KG1 (cell line): Measurements from ENCODE around the gene WDR4.
"Not testable (repeated sequence)": the region's sequence is repeated elsewhere in the genome, so short reads cannot be mapped to it uniquely, and the experiment has no call there.

Experiments used
- DNase-seq: peaks from one replicate; lab custom pipeline; 2025; lab: John Stamatoyannopoulos, UW

The WDR4 gene

DNA sequence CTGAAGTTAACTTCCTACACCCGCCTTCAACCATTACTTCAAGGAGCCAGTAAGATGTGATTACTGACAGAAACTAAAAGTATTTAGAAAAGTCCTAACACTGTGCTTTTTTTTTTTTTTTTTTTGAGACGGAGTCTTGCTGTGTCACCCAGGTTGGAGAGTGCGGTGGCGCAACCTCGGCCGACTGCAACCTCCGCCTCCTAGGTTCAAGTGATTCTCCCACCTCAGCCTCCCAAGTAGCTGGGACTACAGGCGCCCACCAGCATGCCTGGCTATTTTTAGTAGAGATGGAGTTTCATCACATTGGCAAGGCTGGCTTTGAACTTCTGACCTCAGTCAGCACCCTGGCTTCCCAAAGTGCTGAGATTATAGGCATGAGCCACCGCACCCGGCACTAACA is 3.5 kb downstream of the WDR4 start:
- not testable (repeated sequence) for DNase-seq

DNA sequence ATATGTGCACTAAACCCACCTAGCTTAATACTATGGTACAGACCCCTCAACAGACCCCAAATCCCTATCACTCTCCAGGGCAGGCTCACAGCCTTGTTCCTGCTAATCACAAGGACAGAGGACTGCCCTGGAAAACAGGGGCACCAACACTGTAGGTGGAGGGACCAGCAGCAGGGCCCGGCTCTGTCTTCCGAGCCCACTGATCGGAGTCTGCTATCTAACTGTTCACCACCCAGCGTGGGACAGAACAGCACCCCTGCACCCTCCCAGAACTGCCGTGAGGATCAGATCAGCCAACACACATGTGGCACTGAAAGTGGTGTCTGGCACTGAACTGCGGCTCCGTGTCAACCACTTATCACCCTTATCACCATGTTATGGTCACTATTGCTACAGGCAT is 6.2 kb downstream of the WDR4 start:
- no peak for DNase-seq

DNA sequence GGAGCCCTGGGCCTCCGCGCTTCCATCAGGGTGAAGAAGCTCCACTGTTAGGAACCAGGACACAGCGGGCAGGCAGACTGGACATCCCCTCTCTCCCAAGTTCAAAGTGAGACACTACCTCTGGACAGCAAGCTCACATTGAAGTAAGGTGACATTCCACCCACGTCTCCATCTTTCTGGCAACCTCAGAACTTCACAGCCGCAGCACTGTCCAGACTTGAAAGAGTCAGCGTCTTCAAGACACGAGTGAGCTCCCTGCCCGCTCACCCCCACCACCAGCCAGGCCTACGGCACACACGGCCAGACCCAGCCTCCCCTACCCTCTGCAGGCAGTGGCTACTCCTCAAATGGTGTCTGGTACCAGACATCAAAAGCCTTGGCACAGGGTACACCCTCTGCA is 11.1 kb downstream of the WDR4 start:
- DNase-seq: no peak

DNA sequence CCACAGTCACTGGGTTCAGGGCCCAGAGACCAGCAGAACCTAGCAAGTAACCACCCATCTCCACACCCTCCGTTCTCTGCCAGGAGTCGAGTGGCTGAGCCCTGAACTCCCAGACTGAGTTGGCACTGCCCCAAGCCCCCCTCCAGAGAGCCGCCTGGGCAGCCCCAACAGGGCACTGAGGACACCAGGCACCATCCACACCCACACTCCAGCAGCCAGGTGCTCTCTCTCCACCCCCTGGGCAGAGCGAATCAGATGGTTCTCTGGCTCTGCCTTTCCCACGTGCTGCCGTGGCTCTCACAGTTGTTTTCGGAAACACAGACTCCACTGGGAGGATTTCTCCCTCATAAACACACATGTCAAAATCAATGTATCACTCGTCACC is 13.6 kb downstream of the WDR4 start:
- no peak for DNase-seq

DNA sequence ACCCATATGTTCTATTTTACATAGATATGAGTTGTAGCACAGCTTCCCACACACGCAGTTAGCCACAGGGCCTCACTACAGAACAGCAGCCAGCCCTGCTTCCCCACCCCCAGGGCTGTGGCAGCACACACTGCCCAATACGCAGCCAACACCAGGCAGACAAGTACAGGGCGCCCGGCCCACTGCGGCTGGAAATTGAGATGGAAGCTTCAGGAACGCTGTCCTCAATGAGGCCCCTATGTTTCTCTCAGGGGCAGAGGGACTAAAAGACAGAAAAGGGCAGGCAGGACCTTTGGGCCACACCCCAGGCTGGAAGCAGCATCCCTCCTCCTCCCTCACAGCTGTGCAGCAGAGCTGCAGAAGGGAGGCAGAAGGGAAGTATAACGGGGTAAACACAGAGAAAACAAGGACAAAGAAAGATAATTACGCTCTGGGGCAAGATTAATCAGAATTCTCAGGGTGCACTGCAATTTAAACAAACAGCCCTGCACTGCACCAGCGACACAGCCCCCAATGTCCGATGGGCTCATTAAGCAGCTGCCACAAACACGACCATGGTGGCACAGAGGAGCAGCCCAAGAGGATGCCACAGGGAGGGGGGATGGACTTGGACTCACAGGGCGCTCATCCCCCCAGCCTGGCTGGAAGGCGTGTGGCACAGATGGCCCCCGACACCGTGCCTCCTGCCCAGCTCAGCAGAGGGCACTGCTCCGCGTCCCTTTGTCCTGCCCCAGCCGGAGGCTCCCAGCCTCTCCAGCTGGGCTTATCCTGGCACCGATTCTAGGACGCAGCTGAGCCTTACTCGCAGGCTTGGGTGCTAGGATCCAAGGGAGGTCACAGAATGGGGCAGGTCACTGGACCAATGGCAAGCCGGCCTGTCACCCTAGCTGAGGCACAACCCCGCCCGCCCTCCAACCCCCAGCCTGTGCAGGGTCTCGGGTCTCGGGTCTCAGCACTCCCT is 14.2 kb downstream of the WDR4 start:
- no peak for DNase-seq

DNA sequence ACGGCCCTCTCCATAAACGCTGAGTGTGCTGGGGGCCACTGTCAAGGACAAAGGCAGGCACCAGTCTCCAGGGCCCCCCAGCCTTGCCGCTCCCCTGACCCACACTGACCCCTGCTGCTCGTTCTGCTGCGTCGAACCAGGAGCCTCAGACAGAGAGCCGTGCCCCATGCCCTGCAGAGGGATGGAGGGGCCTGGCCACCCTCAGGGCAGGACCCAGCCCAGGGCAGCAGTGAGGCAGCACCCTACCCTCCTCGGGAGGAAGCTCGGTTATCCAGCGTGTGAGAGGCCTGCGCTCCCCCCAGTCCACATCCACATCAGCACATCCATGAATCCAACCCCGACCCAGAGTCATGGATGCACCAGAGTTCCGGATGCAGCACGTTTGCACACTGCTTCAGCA is 15.1 kb downstream of the WDR4 start:
- DNase-seq: no peak

DNA sequence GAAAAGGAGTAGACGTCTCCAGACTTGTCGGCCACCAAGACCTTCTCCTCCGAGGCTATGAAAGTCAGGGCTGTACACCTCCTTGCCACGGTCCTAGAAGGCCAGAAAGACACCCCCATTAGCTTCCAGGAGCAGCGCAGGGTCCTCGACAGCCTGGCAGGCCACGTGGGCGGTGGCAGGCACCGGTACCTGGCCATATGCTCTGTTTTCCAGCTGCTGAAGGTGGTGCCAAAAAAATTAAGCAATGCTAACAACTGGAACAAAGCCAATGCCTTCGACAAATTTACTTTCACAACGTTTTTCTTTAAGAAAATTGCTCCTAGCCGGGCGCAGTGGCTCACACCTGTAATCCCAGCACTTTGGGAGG is 15.9 kb downstream of the WDR4 start:
- DNase-seq: no peak

DNA sequence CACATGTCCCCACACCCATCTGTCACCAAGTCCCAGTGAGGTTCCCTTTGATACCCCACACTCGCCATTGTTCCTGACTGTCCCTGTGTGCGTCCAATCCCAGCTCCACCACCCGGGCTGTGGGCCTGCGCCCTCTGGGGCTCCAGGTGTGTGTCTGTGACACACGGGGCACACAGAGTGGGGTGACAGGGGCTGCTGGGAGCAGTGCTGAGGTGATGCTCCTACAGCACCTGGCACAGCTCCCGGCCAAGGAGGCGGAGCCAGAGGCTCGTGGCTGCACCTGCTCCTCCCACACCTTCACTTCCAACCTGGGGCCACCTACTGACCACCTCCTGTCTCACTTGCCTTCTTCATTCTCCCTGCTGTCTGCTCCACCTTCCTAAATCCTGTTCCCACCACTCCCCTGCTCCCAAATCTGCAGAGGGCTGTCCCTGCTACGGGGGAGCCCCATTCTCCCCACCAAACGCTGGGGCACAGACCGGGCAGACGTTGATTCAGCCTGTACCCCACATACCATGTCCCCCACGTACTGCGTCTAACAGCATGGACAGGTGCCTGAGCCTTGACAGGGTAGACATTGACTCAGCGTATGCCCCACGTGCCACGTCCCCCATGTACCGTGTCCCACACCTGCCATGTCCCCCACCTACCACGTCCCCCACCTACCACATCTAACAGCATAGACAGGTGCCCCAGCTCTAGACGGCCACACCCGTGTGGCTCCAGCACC is 16.4 kb downstream of the WDR4 start:
- no peak for DNase-seq

DNA sequence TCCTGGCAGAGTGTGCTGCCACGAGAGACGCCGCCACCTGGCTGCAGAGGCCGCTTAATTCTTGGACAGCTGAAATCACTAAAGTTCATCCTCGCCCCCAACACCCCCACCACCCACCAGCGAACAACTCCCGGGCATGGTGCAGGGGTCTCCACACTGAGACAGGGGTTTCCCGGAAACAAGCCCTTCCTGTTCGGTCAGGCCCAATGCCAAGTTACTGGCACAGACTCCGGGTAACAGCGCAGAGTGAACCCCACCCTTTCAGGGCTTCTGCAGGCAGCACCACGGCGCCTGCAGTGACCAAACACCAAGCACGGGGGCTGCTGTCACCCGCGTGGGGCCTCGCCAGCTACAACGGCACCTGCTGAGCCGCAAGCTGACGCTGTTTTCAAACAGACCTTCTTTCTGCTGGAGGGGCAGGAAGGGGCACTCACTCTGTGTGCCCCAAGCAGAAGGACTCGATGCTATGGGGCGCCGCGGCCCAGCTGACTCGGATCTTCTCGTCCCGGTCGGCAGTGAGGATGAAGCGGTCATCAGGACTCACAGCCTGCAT is 17.4 kb downstream of the WDR4 start:
- no peak for DNase-seq

DNA sequence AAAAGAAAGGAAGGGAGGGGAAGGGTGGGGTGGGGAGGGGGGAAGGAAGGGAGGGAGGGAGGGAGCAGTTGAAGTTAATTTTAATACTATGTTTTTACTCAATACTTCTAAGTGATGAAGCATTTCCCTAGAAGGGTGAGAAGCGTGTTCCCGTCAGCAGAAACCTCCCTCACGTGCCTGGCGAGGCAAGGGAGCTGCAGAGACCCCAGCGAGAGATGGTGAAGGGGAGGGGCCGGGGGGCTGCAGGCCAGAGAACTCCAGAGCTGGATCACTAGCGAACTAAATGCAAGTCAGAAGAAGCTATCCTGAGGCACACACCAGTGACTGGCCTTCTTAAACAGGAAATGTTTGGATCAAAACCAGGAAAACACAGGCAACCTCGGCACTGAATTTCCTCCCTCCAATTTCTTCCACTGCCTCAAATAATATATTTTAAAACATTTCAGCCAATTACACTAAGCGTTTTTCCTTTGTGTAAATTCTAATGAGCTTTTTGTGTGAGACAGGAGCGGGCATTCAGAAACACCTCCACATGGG is 18.0 kb downstream of the WDR4 start:
- no peak for DNase-seq

DNA sequence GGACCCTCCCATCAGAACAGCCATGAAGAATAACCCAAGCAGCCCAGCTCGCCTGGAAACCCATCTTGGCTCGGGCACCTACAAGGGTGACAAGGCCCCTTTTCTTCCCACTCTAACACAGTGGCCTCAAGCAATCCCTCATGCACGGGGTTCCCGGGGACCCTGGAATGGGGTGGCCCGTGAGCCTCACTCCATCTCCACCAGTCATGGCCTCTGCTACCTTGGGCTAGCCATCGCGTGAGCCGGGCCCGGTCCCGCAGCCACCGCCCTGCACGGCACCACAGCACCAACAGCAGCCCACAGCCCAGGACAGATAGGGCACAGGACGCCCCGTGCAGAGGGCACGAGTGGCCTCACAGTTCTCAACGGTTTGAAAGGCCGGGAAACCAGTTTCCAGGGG is 19.0 kb downstream of the WDR4 start:
- no peak for DNase-seq

DNA sequence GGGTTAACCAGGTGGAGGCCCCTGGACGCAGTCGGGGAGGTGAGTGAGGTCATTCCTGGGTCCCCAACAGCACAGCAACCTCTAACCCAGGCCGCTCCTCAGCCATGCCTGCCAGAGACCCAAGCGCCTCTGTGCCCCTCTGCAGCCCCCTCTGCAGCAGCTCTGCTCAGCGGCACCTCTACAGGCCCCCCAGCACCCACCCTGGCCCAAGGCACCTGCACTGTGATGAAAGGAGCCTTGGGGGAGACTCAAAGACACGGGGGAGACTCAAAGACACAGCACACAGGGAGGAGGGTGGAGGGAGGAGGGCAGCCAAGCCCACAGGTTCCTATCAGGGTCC is 19.5 kb downstream of the WDR4 start:
- no peak for DNase-seq

DNA sequence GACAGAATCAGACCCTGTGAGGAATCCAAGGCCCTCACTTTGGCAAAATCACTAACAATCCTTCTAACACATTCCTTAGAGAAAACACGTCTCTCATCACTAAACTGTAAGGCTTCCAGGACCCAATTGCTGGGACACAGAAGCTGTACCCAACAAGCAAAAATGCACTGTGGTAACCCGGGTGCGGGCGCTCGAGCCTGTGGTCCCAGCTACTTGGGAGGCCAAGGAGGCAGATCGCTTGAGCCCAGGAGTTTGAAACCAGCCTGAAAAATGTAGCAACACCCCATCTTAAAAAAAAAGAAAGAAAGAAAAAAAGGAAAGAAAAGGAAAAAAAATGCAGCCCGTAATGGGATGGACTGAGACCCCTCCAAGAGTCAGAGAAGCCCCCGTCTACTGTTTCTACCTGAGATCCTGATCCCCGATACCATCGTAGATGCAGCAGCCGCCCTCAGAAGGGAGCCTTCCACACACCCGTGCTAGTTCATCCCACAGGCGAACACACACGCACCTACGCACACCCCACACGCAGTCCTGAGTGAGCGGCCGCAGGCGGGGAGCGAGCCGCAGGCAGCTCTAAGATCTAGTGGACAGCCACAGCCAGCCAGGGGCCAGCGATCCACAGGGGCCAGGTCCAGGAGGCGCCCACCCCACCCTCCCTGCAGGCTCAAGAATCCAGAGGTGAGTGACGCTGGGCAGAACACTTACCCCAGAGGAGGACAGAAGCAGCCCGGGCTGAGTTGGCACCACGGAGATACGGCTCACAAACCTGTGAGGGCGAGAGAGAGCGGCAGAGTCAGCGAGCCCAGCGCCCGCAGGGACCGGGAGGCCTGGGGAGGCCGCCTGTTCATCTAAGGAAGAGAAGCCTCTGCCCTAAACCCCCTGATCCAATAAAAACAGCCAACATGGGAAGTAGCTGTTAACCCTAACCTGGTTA is 20.1 kb downstream of the WDR4 start:
- no peak for DNase-seq

DNA sequence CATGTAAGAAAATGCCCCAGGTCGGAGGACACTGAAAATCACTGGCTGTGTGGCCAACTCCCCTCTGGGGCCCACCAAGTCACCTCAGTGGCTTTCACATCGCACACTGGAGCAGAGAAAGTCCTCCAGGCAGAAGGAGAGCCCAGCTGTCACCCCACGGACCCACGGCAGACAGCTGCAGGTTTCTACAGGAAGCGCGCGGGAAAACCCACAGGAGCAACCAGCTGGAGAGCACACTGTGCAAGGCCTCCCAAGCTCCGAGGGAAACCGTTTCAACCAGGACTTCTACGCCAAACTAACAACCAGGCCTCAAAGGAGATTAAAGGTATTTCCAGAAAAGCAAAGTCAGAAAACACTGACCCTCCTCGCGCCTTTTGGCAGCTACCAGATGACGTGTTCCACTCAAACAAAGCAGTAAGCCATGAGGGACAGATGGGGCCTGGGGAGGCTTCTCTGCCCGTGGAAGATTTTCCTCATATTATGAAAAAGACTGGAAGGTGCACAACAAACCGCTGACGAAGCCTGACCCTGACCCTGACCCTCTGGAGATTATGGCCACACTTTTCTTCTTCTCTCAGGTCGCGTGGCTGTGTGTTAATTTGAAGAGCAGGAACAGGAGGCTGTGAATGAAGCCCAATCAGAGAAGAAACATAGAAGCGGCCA is 21.0 kb downstream of the WDR4 start:
- DNase-seq: no peak

DNA sequence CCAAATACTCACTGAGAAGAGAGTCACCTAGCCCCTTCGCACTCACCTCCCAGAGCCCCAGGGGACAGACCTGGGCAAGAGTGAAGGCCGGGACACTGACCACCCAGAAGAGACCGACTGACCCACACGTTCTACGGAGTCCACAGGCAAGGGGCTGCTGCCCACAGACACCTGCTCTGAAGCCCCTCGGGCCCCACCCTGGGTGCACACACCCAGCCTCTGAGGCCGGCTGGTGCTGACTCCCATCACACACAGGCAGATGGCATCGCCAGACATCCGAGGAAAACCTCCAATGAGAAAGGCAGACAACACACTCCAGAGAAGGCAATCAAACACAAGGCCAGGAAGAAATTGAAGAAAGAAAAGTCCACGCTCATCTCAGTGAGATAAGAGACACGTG is 22.1 kb downstream of the WDR4 start:
- DNase-seq: no peak

DNA sequence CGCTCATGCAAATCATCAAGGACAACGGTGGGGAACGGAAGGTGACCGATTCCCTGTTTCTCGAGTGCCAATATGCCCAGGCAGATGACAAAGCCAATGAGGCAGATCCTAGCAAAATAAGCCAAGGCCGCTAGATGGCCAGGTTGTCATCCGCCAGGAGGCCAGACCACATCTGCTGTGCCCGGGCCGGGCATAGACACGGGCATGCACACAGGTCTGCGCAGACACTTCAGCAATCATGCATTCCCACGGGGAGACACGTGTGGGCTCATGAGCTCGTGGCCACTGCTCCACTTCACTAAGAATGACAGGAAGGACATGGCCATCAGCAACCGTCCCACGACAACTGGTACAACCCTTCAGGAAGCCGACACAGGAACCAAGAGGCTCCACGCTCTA is 23.4 kb downstream of the WDR4 start:
- no peak for DNase-seq

DNA sequence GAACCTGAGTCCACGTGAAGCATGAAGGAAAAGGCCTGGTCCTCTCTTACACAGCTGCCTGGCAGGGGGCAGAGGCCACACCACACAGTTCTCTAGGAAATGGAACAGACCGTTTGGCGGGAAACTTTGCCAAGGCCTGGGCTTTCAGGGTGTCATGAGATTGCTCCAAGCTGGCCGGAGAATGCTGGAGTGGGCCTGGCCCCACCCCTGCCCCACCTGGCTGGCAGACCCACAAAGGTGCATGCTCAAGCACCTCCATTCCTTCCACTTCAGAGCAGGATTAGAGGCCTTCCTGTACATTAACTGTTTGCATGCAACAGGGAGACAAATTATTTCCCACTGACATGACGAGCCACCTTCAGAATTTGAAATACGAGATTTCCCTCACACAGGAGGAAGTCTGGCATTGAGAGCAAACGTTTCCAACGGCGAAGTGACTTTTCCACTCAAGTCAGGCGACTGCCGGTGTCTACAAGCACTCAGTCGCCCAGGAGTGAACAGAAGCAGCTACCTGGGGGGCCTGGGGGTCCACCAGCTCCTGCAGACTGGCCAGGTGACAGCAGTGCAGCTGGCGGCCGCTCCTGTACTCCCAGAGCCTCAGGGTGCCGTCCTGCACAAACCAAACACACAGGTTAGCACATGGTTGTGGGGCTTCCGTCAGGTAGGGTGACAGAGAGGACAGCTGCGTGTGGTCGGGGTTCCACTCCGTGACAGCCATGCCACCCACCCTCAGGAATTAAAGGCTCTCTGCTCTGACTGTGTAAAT is 24.0 kb downstream of the WDR4 start:
- DNase-seq: no peak

DNA sequence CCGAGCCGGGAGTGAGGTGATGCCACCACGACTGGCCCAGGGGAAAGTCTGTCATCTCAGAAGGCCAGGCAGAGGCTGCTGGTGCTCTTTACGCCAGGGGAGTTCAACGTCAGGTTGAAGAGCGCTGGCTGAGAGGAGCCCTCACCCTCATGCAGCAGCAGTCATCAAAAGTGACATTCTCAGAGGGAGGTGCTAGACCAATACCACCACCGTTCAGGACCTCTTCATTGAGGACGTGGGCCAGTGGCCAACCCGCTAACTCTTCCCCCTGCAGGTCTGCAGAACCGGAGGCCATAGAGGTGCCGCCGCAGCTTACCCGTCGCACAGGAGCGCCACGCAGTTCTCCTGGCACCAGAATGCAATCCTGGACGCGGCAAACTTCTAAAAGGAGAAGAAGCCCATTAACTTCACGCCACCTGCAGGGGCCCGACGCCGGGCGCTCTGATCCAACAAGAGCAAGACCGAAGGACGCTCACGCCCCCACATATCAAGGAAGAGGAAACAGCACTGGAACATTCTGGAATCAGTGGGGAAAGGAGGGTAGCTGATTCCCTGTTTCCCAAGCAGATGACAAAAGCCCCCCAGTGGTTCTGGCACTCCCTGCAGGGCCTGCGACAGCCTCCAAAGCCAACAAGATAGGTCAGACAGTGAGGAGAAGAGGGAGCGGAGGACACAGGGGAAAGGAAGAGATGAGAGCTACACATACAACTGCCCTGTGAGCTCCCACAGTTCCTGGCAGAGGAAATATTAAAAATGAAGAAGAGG is 24.9 kb downstream of the WDR4 start:
- DNase-seq: no peak

DNA sequence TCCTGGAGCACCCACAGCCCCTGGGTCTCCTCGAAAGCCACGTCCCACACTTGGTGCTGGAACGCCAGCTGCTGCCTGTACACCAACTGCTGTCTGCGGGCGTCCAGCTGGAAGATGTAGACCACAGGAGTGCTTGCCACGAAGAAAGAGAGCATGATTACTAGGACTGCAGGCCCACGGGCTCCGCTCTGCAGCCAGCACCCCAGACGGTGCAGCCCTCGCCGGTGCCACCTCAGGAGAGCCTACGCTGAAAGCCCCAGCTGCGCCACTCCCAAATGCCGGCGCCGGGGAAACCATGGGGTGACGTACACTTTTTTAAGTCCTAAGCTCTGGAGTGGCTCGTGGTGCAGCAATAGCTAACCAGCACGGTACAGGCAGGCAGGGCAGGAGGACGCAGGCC is 25.7 kb downstream of the WDR4 start:
- no peak for DNase-seq
